OCI-LY7 (cell line): ENCODE measurements around the gene CST4. TPM values are rescaled to one million over a fixed set of nuclear protein-coding genes. Genes with fewer than 3 reads are reported as not detected.

ENCODE experiments used
- BruUV-seq: library from RNA; stranded (reverse); fragments of 400-500 nt; replicated peaks from 2 replicates; lab custom pipeline; 2021; lab: Mats Ljungman, UMichigan
- CTCF ChIA-PET: fragments of 300-600 bp; sonication (Branson Sonifier 250); formaldehyde crosslinking; loops from one replicate; lab custom pipeline; 2022; ENCODE audit warnings: antibody characterized with exemption; ENCODE audit not compliant: unreplicated experiment; lab: Charles Lee
- POLR2A ChIA-PET: fragments of 300-600 bp; sonication (Branson Sonifier 250); formaldehyde crosslinking; loops from one replicate; lab custom pipeline; 2022; ENCODE audit warnings: antibody characterized with exemption; lab: Charles Lee
- DNase-seq: peaks from one replicate; pipeline ENCODE4 v3.0.0-alpha.2; 2015; ENCODE audit warnings: low spot score
- H2AFZ ChIP-seq: fragments of 200-600 bp; sonication (generic), shearing (Covaris generic); 2 replicates; pipeline ENCODE4 v1.6.1; 2014; ENCODE audit warnings: mild to moderate bottlenecking, antibody characterized with exemption, low read length, moderate library complexity
- H3K27ac ChIP-seq: fragments of 200-600 bp; sonication (generic); 2 replicates; pipeline ENCODE4 v1.5.1; 2014; ENCODE audit warnings: mixed run types, low read depth, mild to moderate bottlenecking, moderate library complexity, low read length, inconsistent platforms; ENCODE audit not compliant: poor library complexity, severe bottlenecking
- H3K36me3 ChIP-seq: fragments of 200-600 bp; sonication (generic); 2 replicates; pipeline ENCODE4 v1.6.1; 2014; ENCODE audit warnings: mild to moderate bottlenecking, antibody characterized with exemption, low read length, moderate library complexity, mixed read lengths; ENCODE audit not compliant: insufficient read depth
- H3K4me1 ChIP-seq: fragments of 200-600 bp; sonication (generic); 2 replicates; pipeline ENCODE4 v1.5.1; 2014; ENCODE audit warnings: mild to moderate bottlenecking, low read length; ENCODE audit not compliant: insufficient read depth, poor library complexity, severe bottlenecking
- H3K4me2 ChIP-seq: fragments of 200-600 bp; sonication (generic); 2 replicates; pipeline ENCODE4 v1.6.1; 2014; ENCODE audit warnings: mild to moderate bottlenecking, low read length
- H3K4me3 ChIP-seq: fragments of 200-600 bp; sonication (generic); 2 replicates; pipeline ENCODE4 v1.5.1; 2014; ENCODE audit warnings: mild to moderate bottlenecking, low read depth, low read length; ENCODE audit not compliant: poor library complexity, severe bottlenecking
- H3K79me2 ChIP-seq: fragments of 200-600 bp; sonication (generic); 2 replicates; pipeline ENCODE4 v1.6.1; 2016; ENCODE audit warnings: low read depth, mild to moderate bottlenecking, low read length, moderate library complexity, mixed read lengths; ENCODE audit not compliant: insufficient read depth
- H3K9me2 ChIP-seq: fragments of 200-600 bp; sonication (generic); 2 replicates; pipeline ENCODE4 v1.6.1; 2016; ENCODE audit warnings: mild to moderate bottlenecking, low read length, mixed read lengths; ENCODE audit not compliant: insufficient read depth
- H3K9me3 ChIP-seq: fragments of 200-600 bp; sonication (generic); 2 replicates; pipeline ENCODE4 v1.6.1; 2014; ENCODE audit warnings: mild to moderate bottlenecking, mixed run types, low read length, mixed read lengths
- H4K20me1 ChIP-seq: fragments of 200-600 bp; sonication (generic); 2 replicates; pipeline ENCODE4 v1.6.1; 2014; ENCODE audit warnings: mild to moderate bottlenecking, antibody characterized with exemption, low read length, moderate library complexity, mixed read lengths; ENCODE audit not compliant: insufficient read depth
- EZH2phosphoT487 ChIP-seq: fragments of 200-600 bp; sonication (generic); IDR thresholded peaks from 2 replicates; pipeline ENCODE4 v1.6.1; 2018; ENCODE audit warnings: low read depth, borderline replicate concordance, mild to moderate bottlenecking, mixed run types, antibody characterized with exemption, low read length, moderate library complexity, mixed read lengths
- intact Hi-C: fragments of 100-400 bp; cut with micrococcal nuclease; formaldehyde crosslinking; loops from one replicate; pipeline ENCODE4 v1.10.0; 2022; ENCODE audit not compliant: unreplicated experiment
- total RNA-seq, 2 experiments: library from RNA; depleted of rRNA in 1 of 2; stranded (reverse); fragments of >200 nt in 1 of 2; shearing (Covaris generic) in 1 of 2; gene quantifications; 2 replicates each; pipeline ENCODE4 v1.2.3, GENCODE V29; 2014 to 2022
- TF ChIP-seq, protein P1 (sequence below): fragments of 200-600 bp; sonication (generic); conservative IDR thresholded peaks from 2 replicates; pipeline ENCODE4 v1.5.1; 2014; ENCODE audit warnings: mild to moderate bottlenecking, antibody characterized with exemption, low read length, moderate library complexity, mixed read lengths

The CST4 gene
- total RNA-seq, 2 experiments from 2014 or later = not detected

DNA sequence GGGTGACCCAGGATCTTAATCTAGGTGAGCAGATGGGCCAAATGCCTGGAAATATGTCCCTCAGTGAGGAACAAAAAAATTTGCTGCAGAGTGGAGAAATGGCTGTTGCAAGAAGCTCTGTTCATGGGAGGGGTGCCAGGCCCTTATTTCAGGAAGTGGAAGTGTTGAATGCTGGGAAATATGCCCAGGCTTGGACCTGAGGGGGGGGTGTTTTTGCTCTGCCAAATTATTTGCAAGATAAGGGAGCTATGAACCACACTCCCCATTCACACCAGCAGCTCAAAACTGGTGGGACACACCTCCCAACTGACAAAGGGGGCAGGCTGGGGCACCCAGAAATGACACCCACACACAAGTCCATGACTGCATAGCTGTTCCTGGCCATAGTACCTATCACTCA is 8.7 kb downstream of the CST4 start:
- Histone ChIP-seq H3K4me1 (no peaks in the 10 kb centered on the region), H3K36me3 (no peaks in the 10 kb centered on the region), H3K4me3 (no peak overlapping the region), H3K79me2 (no peaks in the 10 kb centered on the region), H3K27ac (no peak overlapping the region), H4K20me1 (no peaks in the 10 kb centered on the region), H2AFZ (no peak overlapping the region), H3K9me3 (no peaks in the 10 kb centered on the region), H3K4me2 (no peak overlapping the region), H3K9me2 (no peaks in the 10 kb centered on the region)
- POLR2A ChIA-PET = no interaction called here
- DNase-seq = no peak
- CTCF ChIA-PET = no interaction called here
- no TSS peak for BruUV-seq
- TF ChIP-seq EZH2phosphoT487 = no peak
- TF ChIP-seq, protein P1, sequence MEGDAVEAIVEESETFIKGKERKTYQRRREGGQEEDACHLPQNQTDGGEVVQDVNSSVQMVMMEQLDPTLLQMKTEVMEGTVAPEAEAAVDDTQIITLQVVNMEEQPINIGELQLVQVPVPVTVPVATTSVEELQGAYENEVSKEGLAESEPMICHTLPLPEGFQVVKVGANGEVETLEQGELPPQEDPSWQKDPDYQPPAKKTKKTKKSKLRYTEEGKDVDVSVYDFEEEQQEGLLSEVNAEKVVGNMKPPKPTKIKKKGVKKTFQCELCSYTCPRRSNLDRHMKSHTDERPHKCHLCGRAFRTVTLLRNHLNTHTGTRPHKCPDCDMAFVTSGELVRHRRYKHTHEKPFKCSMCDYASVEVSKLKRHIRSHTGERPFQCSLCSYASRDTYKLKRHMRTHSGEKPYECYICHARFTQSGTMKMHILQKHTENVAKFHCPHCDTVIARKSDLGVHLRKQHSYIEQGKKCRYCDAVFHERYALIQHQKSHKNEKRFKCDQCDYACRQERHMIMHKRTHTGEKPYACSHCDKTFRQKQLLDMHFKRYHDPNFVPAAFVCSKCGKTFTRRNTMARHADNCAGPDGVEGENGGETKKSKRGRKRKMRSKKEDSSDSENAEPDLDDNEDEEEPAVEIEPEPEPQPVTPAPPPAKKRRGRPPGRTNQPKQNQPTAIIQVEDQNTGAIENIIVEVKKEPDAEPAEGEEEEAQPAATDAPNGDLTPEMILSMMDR = no peak
- intact Hi-C loops = no loop called here

DNA sequence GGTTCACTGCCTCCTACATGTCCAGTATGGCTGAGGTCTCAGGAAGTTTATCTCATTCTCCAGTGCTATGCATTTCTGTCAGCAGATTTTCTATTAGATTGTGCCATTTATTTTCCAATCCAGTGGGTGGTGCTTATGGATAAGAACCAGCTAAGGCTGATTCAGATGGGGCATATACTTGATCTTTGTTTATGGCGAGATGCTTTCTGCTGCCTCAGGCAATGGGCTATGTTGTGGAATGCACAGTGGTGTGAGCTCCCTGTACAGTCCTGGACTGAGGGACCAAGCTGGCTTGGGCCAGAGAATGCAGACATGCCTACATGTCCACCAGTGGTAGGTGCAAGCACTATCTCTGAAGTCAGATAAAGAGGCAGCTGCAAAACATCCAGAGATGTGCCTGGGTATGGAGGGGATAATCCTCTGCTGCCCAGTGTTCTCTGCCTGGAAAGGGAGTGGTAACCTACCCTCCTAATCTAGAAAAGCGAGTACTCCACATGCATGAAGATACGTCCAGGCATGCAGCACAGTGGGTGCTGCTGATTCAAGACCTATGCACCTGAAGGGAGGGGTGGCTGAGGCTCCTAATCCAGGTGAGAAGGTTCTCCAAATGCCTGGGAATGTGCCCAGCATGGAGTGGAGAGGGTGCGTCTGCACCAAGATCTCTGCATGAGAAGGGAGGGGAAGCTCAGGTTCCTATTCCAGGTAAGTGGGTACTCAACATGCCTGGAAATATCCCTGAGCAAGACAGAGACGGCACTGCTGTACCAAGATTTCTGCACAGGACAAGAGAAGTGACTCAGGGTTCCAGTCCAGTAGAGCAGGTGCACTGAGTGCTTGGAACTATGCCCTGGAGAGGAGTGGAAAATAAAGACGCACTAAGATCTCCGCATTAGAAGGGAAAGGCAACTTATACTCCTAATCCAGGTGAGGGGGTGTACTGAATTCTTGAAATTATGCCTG is 9.4 kb downstream of the CST4 start:
- ChIA-PET POLR2A (no interaction called here), CTCF (no interaction called here)
- H3K27ac ChIP-seq = no peak overlapping the region
- H3K4me2 ChIP-seq = no peak overlapping the region
- intact Hi-C loops = no loop called here
- no peaks in the 10 kb centered on the region for H3K79me2 ChIP-seq
- no peak overlapping the region for H2AFZ ChIP-seq
- no TSS peak for BruUV-seq
- no peaks in the 10 kb centered on the region for H3K9me3 ChIP-seq
- H4K20me1 ChIP-seq = no peaks in the 10 kb centered on the region
- DNase-seq = no peak
- no peaks in the 10 kb centered on the region for H3K9me2 ChIP-seq
- no peaks in the 10 kb centered on the region for H3K4me1 ChIP-seq
- TF ChIP-seq EZH2phosphoT487 = no peak
- TF ChIP-seq, protein P1 = no peak
- no peaks in the 10 kb centered on the region for H3K36me3 ChIP-seq
- no peak overlapping the region for H3K4me3 ChIP-seq

DNA sequence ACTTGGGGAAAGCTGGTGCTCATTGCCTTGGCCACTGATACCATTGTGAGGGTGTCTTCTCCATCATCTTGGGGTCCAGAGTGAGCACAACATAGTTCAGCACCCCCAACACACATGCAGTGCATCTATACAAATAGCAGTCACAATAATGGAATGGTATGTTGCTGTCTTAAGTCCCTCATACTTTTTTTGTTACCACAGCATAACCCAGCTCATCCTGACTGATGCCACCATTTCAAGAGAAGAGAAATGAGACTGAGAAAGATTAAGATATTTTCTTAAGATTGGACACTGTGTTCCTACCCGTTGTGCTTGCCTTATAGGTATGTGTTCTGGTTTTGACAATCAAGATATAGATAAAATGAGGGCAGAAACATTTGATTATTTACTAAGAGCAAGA is 15.6 kb downstream of the CST4 start:
- CTCF ChIA-PET = no interaction called here
- POLR2A ChIA-PET = no interaction called here
- no peak overlapping the region for H3K4me3 ChIP-seq
- H3K4me2 ChIP-seq = no peak overlapping the region
- no peak overlapping the region for H3K27ac ChIP-seq
- H4K20me1 ChIP-seq = no peaks in the 10 kb centered on the region
- BruUV-seq = no TSS peak
- no peaks in the 10 kb centered on the region for H3K4me1 ChIP-seq
- H3K36me3 ChIP-seq = no peaks in the 10 kb centered on the region
- intact Hi-C loops = no loop called here
- no peak for DNase-seq
- no peaks in the 10 kb centered on the region for H3K79me2 ChIP-seq
- no peak for TF ChIP-seq EZH2phosphoT487
- TF ChIP-seq, protein P1 = no peak
- H2AFZ ChIP-seq = no peak overlapping the region
- no peaks in the 10 kb centered on the region for H3K9me2 ChIP-seq
- H3K9me3 ChIP-seq = no peaks in the 10 kb centered on the region
